ENCODE data around the gene CYP4A11. TPM values are rescaled to one million over a fixed set of nuclear protein-coding genes. Genes with fewer than 3 reads are reported as not detected.
"Not testable (repeated sequence)": the region's sequence is repeated elsewhere in the genome, so short reads cannot be mapped to it uniquely, and the experiment has no call there.

The CYP4A11 gene
- polyA plus RNA-seq, 3 donors = not detected

GRCh38 chr1:46903481-46903880 is 37.8 kb downstream of the CYP4A11 start:
- Mint-ChIP-seq H3K27me3 (ENCODE audit: low read depth in 3 of 3) (peaks cover 0 to 4% (median 3%) of the 10 kb centered on the region in 3 donors), H3K9me3 (peaks cover 11 to 26% (median 20%) of the 10 kb centered on the region in 7 donors), H3K27ac (no peak overlapping the region), H3K36me3 (no peaks in the 10 kb centered on the region), H3K4me3 (no peak overlapping the region), H3K4me1 (no peaks in the 10 kb centered on the region)
- Histone ChIP-seq H2AFZ (ENCODE audit: insufficient read depth, low read depth, low read length, poor library complexity, severe bottlenecking) (no peak overlapping the region), H3K4me1 (ENCODE audit: control insufficient read depth in 1 of 2, insufficient read depth in 2 of 2, low read length in 2 of 2) (no peaks in the 10 kb centered on the region), H3K36me3 (replicated peaks in 1 of 2; ENCODE audit: control insufficient read depth in 1 of 2, insufficient read depth in 2 of 2, low read length in 2 of 2) (no peaks in the 10 kb centered on the region), H3K9ac (ENCODE audit: insufficient read depth, low read length, poor library complexity, severe bottlenecking) (no peak overlapping the region), H3K4me2 (replicated peaks; ENCODE audit: extremely low read depth, low read length, poor library complexity, severe bottlenecking) (no peak overlapping the region), H3K4me3 (replicated peaks in 1 of 3; ENCODE audit: low read depth in 2 of 3, low read length in 3 of 3) (no peak overlapping the region), H3K27ac (ENCODE audit: low read depth in 1 of 2, low read length in 2 of 2) (no peak overlapping the region), H3K9me3 (replicated peaks in 1 of 2; ENCODE audit: control insufficient read depth in 1 of 2, insufficient read depth in 1 of 2, low read length in 2 of 2) (peaks cover 5 to 15% of the 10 kb centered on the region in 2 donors), H3K27me3 (ENCODE audit: control insufficient read depth in 2 of 2, insufficient read depth in 2 of 2, low read length in 2 of 2) (no peaks in the 10 kb centered on the region), H3K79me2 (ENCODE audit: insufficient read depth, low read length) (no peaks in the 10 kb centered on the region), H4K20me1 (ENCODE audit: insufficient read depth, low read length) (no peaks in the 10 kb centered on the region)
- 83% methylated on average over 4 of the region's 4 CpGs for WGBS (ENCODE audit: insufficient coverage)
- intact Hi-C loops (cut with micrococcal nuclease) = no loop called here
- no peak for TF ChIP-seq CTCF (IDR thresholded peaks at IDR 0.05)
- DNase-seq = no peak

DNA sequence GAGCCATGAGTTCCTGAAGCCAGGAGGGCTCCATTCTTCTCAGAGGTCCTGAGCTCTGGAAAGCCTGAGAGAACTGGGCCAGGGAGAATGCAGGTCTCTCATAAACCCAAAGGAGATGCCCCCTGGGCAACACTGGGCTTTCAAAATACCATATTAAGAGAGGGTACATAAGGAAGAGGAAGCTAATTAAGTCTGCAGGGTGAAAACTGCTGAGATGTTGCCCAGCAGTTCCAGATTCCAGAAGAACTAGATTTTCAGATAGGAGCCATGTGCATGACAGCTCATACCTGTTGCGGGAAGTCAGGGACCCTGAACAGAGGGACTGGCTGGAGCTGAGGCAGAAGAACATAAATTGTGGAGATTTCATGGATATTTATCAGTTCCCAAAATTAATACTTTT is 40.9 kb downstream of the CYP4A11 start:
- peaks cover 5 to 6% of the 10 kb centered on the region in 2 donors for H3K9me3 ChIP-seq (replicated peaks in 1 of 2; ENCODE audit: control insufficient read depth in 1 of 2, insufficient read depth in 1 of 2, low read length in 2 of 2)
- H3K36me3 ChIP-seq (replicated peaks in 1 of 2; ENCODE audit: control insufficient read depth in 1 of 2, insufficient read depth in 2 of 2, low read length in 2 of 2) = no peaks in the 10 kb centered on the region
- no peak overlapping the region for H3K27ac ChIP-seq (ENCODE audit: low read depth in 1 of 2, low read length in 2 of 2)
- H2AFZ ChIP-seq (ENCODE audit: insufficient read depth, low read depth, low read length, poor library complexity, severe bottlenecking) = no peak overlapping the region
- no peak overlapping the region for H3K27ac Mint-ChIP-seq
- no peak for TF ChIP-seq CTCF (IDR thresholded peaks at IDR 0.05)
- no CpG with 5 or more reads among the region's 1 CpG for WGBS (ENCODE audit: insufficient coverage)
- no peaks in the 10 kb centered on the region for H3K36me3 Mint-ChIP-seq
- intact Hi-C loops (cut with micrococcal nuclease) = no loop called here
- H3K4me1 Mint-ChIP-seq = no peaks in the 10 kb centered on the region
- no peak overlapping the region for H3K4me3 ChIP-seq (replicated peaks in 1 of 3; ENCODE audit: low read depth in 2 of 3, low read length in 3 of 3)
- DNase-seq = no peak
- H3K27me3 ChIP-seq (ENCODE audit: control insufficient read depth in 2 of 2, insufficient read depth in 2 of 2, low read length in 2 of 2) = no peaks in the 10 kb centered on the region
- H3K4me3 Mint-ChIP-seq = no peak overlapping the region
- H3K9ac ChIP-seq (ENCODE audit: insufficient read depth, low read length, poor library complexity, severe bottlenecking) = no peak overlapping the region
- H3K27me3 Mint-ChIP-seq (ENCODE audit: low read depth in 3 of 3) = peaks cover 0 to 4% (median 3%) of the 10 kb centered on the region in 3 donors
- no peaks in the 10 kb centered on the region for H4K20me1 ChIP-seq (ENCODE audit: insufficient read depth, low read length)
- H3K4me1 ChIP-seq (ENCODE audit: control insufficient read depth in 1 of 2, insufficient read depth in 2 of 2, low read length in 2 of 2) = no peaks in the 10 kb centered on the region
- H3K79me2 ChIP-seq (ENCODE audit: insufficient read depth, low read length) = no peaks in the 10 kb centered on the region
- H3K9me3 Mint-ChIP-seq = peaks cover 0 to 14% (median 7%) of the 10 kb centered on the region in 7 donors
- H3K4me2 ChIP-seq (replicated peaks; ENCODE audit: extremely low read depth, low read length, poor library complexity, severe bottlenecking) = no peak overlapping the region

DNA sequence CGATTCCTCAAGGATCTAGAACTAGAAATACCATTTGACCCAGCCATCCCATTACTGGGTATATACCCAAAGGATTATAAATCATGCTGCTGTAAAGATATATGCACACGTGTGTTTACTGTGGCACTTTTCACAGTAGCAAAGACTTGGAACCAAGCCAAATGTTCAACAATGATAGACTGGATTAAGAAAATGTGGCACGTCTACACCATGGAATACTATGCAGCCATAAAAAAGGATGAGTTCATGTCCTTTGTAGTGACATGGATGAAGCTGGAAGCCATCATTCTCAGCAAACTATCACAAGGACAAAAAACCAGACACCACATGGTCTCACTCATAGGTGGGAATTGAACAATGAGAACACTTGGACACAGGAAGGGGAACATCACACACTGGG is 59.6 kb downstream of the CYP4A11 start:
- H3K27me3 ChIP-seq (ENCODE audit: control insufficient read depth in 2 of 2, insufficient read depth in 2 of 2, low read length in 2 of 2); H3K79me2 ChIP-seq (ENCODE audit: insufficient read depth, low read length); H3K4me1 Mint-ChIP-seq; H3K4me3 Mint-ChIP-seq; H3K27ac Mint-ChIP-seq; H3K9ac ChIP-seq (ENCODE audit: insufficient read depth, low read length, poor library complexity, severe bottlenecking); H3K27ac ChIP-seq (ENCODE audit: low read depth in 1 of 2, low read length in 2 of 2); H3K4me1 ChIP-seq (ENCODE audit: control insufficient read depth in 1 of 2, insufficient read depth in 2 of 2, low read length in 2 of 2); H4K20me1 ChIP-seq (ENCODE audit: insufficient read depth, low read length); H3K9me3 ChIP-seq (replicated peaks in 1 of 2; ENCODE audit: control insufficient read depth in 1 of 2, insufficient read depth in 1 of 2, low read length in 2 of 2); H3K4me3 ChIP-seq (replicated peaks in 1 of 3; ENCODE audit: low read depth in 2 of 3, low read length in 3 of 3); H3K4me2 ChIP-seq (replicated peaks; ENCODE audit: extremely low read depth, low read length, poor library complexity, severe bottlenecking); H2AFZ ChIP-seq (ENCODE audit: insufficient read depth, low read depth, low read length, poor library complexity, severe bottlenecking); intact Hi-C loops (cut with micrococcal nuclease); H3K9me3 Mint-ChIP-seq; H3K36me3 Mint-ChIP-seq; H3K36me3 ChIP-seq (replicated peaks in 1 of 2; ENCODE audit: control insufficient read depth in 1 of 2, insufficient read depth in 2 of 2, low read length in 2 of 2); H3K27me3 Mint-ChIP-seq (ENCODE audit: low read depth in 3 of 3); DNase-seq: not testable (repeated sequence)
- WGBS (ENCODE audit: insufficient coverage) = no CpG with 5 or more reads among the region's 3 CpGs
